Activated CD4-positive, alpha-beta T cell treated with anti-CD3 and anti-CD28 coated beads for 48 hours (primary cell): Measurements from ENCODE around the gene PRR23E.

Experiments
- DNase-seq: peaks from one replicate; pipeline ENCODE4 v3.0.0-alpha.2; 2020

Gene PRR23E

GRCh38 chr3:127192576-127193232 is at the start of gene PRR23E:
Gene PRR23E, plus strand, starts transcription at chr3:127193131. Its CDS starts 3,555 bp downstream, at chr3:127196686.
- no peak for DNase-seq

- no peak for DNase-seq
These were observed 49.8 kb upstream of the PRR23E start for GRCh38 chr3:127143172-127143571.

- no peak for DNase-seq
These were observed 48.3 kb upstream of the PRR23E start for GRCh38 chr3:127144631-127145030.

GRCh38 chr3:127145266-127145665 is 47.7 kb upstream of the PRR23E start:
- no peak for DNase-seq

- no peak for DNase-seq
These were observed 45.5 kb upstream of the PRR23E start for GRCh38 chr3:127147291-127147885.

- DNase-seq, result no peak
These were observed 43.2 kb upstream of the PRR23E start for GRCh38 chr3:127149621-127150310.

GRCh38 chr3:127150513-127151250 is 42.2 kb upstream of the PRR23E start:
- no peak for DNase-seq

GRCh38 chr3:127151251-127151564 is 41.7 kb upstream of the PRR23E start:
- DNase-seq, result no peak

GRCh38 chr3:127151992-127152650 is 40.8 kb upstream of the PRR23E start:
- no peak for DNase-seq

GRCh38 chr3:127152684-127153505 is 40.0 kb upstream of the PRR23E start:
- no peak for DNase-seq

GRCh38 chr3:127153506-127153815 is 39.5 kb upstream of the PRR23E start:
- DNase-seq, result no peak

GRCh38 chr3:127156338-127157050 is 36.4 kb upstream of the PRR23E start:
- no peak for DNase-seq

GRCh38 chr3:127157171-127157828 is 35.6 kb upstream of the PRR23E start:
- DNase-seq, result no peak

GRCh38 chr3:127158614-127159229 is 34.2 kb upstream of the PRR23E start:
- DNase-seq, result no peak

- no peak for DNase-seq
These were observed 33.4 kb upstream of the PRR23E start for GRCh38 chr3:127159543-127159942.

GRCh38 chr3:127161236-127161635 is 31.7 kb upstream of the PRR23E start:
- no peak for DNase-seq

GRCh38 chr3:127161973-127162579 is 30.9 kb upstream of the PRR23E start:
- DNase-seq, result no peak

- DNase-seq, result no peak
These were observed 29.8 kb upstream of the PRR23E start for GRCh38 chr3:127162947-127163645.

- DNase-seq, result no peak
These were observed 28.3 kb upstream of the PRR23E start for GRCh38 chr3:127164615-127165014.

- no peak for DNase-seq
These were observed 27.9 kb upstream of the PRR23E start for GRCh38 chr3:127165036-127165435.
